Measurements from ENCODE around the gene SARS1. TPM values are rescaled to one million over a fixed set of nuclear protein-coding genes. Genes with fewer than 3 reads are reported as not detected.

SARS1 gene
- total RNA-seq, 3 donors from 2014 or later (not counting 1 experiment from before 2014, with no cell fraction given): 95.6 to 122 (median 106) TPM

DNA sequence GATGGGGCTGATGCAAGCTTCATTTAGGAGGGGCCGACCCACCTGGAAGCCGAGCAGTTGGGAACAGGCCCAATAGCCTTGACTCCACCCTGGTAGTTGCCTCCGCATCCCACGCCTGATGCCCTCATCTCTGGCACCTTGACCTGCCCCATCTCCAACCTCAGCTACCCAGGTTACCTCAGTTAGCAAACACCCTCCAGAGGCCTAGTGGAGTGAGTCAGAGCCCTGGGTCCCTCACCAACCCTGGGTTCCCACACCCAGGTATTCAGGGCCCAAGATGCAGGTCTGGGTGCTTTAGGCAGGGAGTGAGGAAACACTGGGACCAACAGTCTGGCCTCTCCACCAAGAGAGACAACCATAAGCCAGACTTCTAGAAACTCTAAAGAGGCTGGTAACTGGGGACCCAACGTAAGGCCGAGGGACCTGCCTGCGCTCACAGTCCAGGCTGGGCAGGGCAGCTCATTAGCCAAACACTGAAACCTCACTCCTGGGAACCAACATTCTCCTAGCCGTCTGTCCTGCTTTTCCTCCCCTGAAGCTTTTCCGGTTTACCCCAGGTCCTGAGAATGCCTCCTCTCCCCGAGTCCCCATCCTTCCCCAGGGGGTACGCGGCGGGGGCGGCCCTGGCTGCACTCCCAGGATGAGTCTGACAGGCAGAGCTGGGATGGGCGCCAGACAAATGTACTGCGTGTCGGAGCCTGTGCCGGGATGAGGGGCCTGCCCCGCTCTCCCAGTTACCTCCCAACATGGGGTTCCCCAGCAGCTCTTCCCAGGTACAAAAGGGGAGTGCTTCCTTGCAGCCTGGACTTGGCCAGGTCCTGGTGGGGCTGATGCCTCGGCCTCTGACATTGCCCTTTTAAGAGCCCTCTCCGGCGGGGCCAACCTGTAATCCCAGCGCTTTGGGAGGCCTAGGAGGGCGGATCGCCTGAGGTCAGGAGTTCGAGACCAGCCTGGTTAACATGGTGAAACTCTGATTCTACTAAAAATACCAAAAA, 26.7 kb downstream of the SARS1 start:
- H3K27ac ChIP-seq (ENCODE audit: low read length): no peak overlapping the region
- H3K9me3 ChIP-seq (ENCODE audit: control insufficient read depth, insufficient read depth, low read length): no peaks in the 10 kb centered on the region
- H3K4me3 ChIP-seq (ENCODE audit: low read length): no peak overlapping the region
- Mint-ChIP-seq H3K9me3 (no peaks in the 10 kb centered on the region), H3K36me3 (peaks cover 7% of the 10 kb centered on the region), H3K4me1 (peaks cover 12 to 19% of the 10 kb centered on the region in 2 donors), H3K4me3 (no peak overlapping the region), H3K27ac (peak overlapping the region; percentile 63 to 73), H3K27me3 (ENCODE audit: low read depth in 2 of 2) (peaks cover 9 to 11% of the 10 kb centered on the region in 2 donors)
- H3K36me3 ChIP-seq (ENCODE audit: control insufficient read depth, insufficient read depth, low read length): peaks cover 34% of the 10 kb centered on the region
- 59% methylated on average over 26 of the region's 26 CpGs for WGBS (ENCODE audit: insufficient coverage)
- TF ChIP-seq, protein P1, sequence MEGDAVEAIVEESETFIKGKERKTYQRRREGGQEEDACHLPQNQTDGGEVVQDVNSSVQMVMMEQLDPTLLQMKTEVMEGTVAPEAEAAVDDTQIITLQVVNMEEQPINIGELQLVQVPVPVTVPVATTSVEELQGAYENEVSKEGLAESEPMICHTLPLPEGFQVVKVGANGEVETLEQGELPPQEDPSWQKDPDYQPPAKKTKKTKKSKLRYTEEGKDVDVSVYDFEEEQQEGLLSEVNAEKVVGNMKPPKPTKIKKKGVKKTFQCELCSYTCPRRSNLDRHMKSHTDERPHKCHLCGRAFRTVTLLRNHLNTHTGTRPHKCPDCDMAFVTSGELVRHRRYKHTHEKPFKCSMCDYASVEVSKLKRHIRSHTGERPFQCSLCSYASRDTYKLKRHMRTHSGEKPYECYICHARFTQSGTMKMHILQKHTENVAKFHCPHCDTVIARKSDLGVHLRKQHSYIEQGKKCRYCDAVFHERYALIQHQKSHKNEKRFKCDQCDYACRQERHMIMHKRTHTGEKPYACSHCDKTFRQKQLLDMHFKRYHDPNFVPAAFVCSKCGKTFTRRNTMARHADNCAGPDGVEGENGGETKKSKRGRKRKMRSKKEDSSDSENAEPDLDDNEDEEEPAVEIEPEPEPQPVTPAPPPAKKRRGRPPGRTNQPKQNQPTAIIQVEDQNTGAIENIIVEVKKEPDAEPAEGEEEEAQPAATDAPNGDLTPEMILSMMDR (IDR thresholded peaks at IDR 0.05): no peak
- DNase-seq (peak in 1 of 2 donors; percentile 31), ATAC-seq (peak in 1 of 3 donors; percentile 24)
- peaks cover 9% of the 10 kb centered on the region for H3K4me1 ChIP-seq (ENCODE audit: control insufficient read depth, insufficient read depth, low read length)
- intact Hi-C loops (cut with micrococcal nuclease): no loop called here
- peaks cover 6% of the 10 kb centered on the region for H3K27me3 ChIP-seq (ENCODE audit: control insufficient read depth, insufficient read depth, low read length)

DNA sequence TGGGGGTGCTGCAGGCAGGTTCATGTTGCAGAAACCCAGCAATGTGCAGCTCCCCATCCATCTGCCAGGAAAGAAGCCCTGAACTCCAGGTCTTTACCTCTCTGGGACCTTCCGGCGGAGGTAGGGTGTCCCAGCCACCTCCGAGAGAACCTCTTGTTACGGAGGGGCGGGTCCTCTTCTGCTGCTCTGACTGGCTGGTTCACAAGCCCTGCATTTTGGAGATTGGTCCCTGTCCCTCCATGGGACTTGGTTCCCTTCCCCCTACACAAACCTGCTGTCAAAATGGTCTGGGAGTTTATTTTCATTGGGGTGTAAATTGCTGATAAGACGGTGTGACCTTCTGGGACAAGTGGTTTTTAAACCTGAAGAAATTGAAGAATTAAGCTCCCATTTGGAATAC, 27.6 kb downstream of the SARS1 start:
- DNase-seq (no peak), ATAC-seq (no peak)
- H3K4me3 ChIP-seq (ENCODE audit: low read length): no peak overlapping the region
- Mint-ChIP-seq H3K9me3 (no peaks in the 10 kb centered on the region), H3K27me3 (ENCODE audit: low read depth in 2 of 2) (peaks cover 9 to 11% of the 10 kb centered on the region in 2 donors), H3K4me1 (peaks cover 12 to 19% of the 10 kb centered on the region in 2 donors), H3K36me3 (peaks cover 7% of the 10 kb centered on the region), H3K4me3 (no peak overlapping the region), H3K27ac (peak overlapping the region in 1 of 2 donors; percentile 59)
- peaks cover 9% of the 10 kb centered on the region for H3K4me1 ChIP-seq (ENCODE audit: control insufficient read depth, insufficient read depth, low read length)
- WGBS (ENCODE audit: insufficient coverage): 61% methylated on average over 6 of the region's 6 CpGs
- TF ChIP-seq, protein P1 (IDR thresholded peaks at IDR 0.05): no peak
- peaks cover 6% of the 10 kb centered on the region for H3K27me3 ChIP-seq (ENCODE audit: control insufficient read depth, insufficient read depth, low read length)
- no peak overlapping the region for H3K27ac ChIP-seq (ENCODE audit: low read length)
- peaks cover 25% of the 10 kb centered on the region for H3K36me3 ChIP-seq (ENCODE audit: control insufficient read depth, insufficient read depth, low read length)
- H3K9me3 ChIP-seq (ENCODE audit: control insufficient read depth, insufficient read depth, low read length): no peaks in the 10 kb centered on the region
- intact Hi-C loops (cut with micrococcal nuclease): no loop called here

DNA sequence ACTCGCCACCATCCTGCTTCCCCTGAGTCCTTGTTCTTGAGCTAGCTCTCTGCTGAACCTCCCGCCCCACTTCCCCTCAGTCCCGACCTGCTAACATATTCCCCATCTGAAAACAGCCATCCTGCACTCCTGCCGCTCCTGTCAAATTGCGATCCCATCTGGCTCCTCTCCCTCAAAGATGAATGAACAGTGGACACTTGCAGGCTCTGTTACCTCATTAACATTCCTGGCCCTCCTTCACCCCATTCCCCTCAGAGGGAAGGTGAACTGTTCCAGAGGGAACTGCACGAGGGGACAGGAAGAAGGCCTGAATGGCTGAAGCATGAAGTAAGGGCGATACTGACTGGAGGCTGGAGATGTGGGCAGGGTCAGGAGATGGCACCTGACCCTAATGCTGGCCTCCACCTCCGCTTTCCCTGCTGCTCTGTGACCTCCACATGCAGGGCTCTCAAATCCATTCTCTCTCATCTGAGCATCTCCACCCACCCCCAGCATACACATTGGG, 28.2 kb downstream of the SARS1 start:
- Mint-ChIP-seq H3K27ac (peak overlapping the region in 1 of 2 donors; percentile 59), H3K9me3 (no peaks in the 10 kb centered on the region), H3K27me3 (ENCODE audit: low read depth in 2 of 2) (peaks cover 14 to 16% of the 10 kb centered on the region in 2 donors), H3K36me3 (peaks cover 7% of the 10 kb centered on the region), H3K4me3 (peak overlapping the region; percentile 26), H3K4me1 (peaks cover 12 to 19% of the 10 kb centered on the region in 2 donors)
- Histone ChIP-seq H3K9me3 (ENCODE audit: control insufficient read depth, insufficient read depth, low read length) (no peaks in the 10 kb centered on the region), H3K4me3 (ENCODE audit: low read length) (no peak overlapping the region), H3K27me3 (ENCODE audit: control insufficient read depth, insufficient read depth, low read length) (peaks cover 6% of the 10 kb centered on the region), H3K27ac (ENCODE audit: low read length) (no peak overlapping the region), H3K4me1 (ENCODE audit: control insufficient read depth, insufficient read depth, low read length) (peaks cover 9% of the 10 kb centered on the region), H3K36me3 (ENCODE audit: control insufficient read depth, insufficient read depth, low read length) (peaks cover 19% of the 10 kb centered on the region)
- TF ChIP-seq, protein P1 (IDR thresholded peaks at IDR 0.05): no peak
- 31% methylated on average over 8 of the region's 8 CpGs for WGBS (ENCODE audit: insufficient coverage)
- DNase-seq (no peak), ATAC-seq (no peak)
- intact Hi-C loops (cut with micrococcal nuclease): no loop called here

All from natural killer cell (primary cell).